ENCODE results near the gene COL4A2.

The COL4A2 gene

DNA sequence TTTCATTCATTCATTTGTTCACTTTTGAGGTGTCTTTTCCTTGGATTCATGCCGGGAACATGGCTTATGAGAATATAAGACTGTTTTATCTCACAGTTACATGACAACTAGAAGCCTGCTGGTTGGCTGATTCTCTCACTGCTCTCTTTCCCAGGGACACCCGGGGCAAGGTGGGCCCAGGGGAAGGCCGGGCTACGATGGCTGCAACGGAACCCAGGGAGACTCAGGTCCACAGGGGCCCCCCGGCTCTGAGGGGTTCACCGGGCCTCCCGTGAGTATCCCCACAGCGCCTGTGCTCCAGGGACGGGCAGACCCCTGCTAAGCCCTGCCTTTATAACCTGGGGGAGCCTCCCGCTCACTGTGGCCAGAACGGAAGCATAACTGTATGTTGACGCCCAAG, 121.2 kb downstream of the COL4A2 start:
- H2AFZ ChIP-seq (ENCODE audit: low read length) = no peak overlapping the region
- no peaks in the 10 kb centered on the region for H3K79me2 ChIP-seq (ENCODE audit: insufficient read depth, low read length)
- H4K20me1 ChIP-seq (ENCODE audit: insufficient read depth, low read length, poor library complexity, severe bottlenecking) = no peaks in the 10 kb centered on the region
- no peaks in the 10 kb centered on the region for H3K36me3 ChIP-seq (ENCODE audit: insufficient read depth, low read length)
- H3K4me2 ChIP-seq (ENCODE audit: low read depth, low read length, poor library complexity, severe bottlenecking) = no peak overlapping the region
- H3K9me3 ChIP-seq (ENCODE audit: insufficient read depth, low read depth, low read length) = no peaks in the 10 kb centered on the region
- H3F3A ChIP-seq (ENCODE audit: low read depth) = no peaks in the 10 kb centered on the region
- H3K4me1 ChIP-seq (ENCODE audit: insufficient read depth, low read length, poor library complexity, severe bottlenecking) = no peaks in the 10 kb centered on the region
- TF ChIP-seq EZH2phosphoT487 (IDR thresholded peaks at IDR 0.05; ENCODE audit: borderline replicate concordance) = no peak
- TF ChIP-seq, protein P1, sequence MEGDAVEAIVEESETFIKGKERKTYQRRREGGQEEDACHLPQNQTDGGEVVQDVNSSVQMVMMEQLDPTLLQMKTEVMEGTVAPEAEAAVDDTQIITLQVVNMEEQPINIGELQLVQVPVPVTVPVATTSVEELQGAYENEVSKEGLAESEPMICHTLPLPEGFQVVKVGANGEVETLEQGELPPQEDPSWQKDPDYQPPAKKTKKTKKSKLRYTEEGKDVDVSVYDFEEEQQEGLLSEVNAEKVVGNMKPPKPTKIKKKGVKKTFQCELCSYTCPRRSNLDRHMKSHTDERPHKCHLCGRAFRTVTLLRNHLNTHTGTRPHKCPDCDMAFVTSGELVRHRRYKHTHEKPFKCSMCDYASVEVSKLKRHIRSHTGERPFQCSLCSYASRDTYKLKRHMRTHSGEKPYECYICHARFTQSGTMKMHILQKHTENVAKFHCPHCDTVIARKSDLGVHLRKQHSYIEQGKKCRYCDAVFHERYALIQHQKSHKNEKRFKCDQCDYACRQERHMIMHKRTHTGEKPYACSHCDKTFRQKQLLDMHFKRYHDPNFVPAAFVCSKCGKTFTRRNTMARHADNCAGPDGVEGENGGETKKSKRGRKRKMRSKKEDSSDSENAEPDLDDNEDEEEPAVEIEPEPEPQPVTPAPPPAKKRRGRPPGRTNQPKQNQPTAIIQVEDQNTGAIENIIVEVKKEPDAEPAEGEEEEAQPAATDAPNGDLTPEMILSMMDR (conservative IDR thresholded peaks at IDR 0.05; ENCODE audit: low read length) = no peak
- no peaks in the 10 kb centered on the region for H3K27me3 ChIP-seq (ENCODE audit: insufficient read depth, low read length, poor library complexity, severe bottlenecking)
- H3K4me3 ChIP-seq (ENCODE audit: low read length, poor library complexity, severe bottlenecking) = no peak overlapping the region
- H3K9ac ChIP-seq (ENCODE audit: low read depth, low read length, poor library complexity, severe bottlenecking) = no peak overlapping the region
- H3K9me2 ChIP-seq (replicated peaks; ENCODE audit: low read depth, low read length) = no peaks in the 10 kb centered on the region

DNA sequence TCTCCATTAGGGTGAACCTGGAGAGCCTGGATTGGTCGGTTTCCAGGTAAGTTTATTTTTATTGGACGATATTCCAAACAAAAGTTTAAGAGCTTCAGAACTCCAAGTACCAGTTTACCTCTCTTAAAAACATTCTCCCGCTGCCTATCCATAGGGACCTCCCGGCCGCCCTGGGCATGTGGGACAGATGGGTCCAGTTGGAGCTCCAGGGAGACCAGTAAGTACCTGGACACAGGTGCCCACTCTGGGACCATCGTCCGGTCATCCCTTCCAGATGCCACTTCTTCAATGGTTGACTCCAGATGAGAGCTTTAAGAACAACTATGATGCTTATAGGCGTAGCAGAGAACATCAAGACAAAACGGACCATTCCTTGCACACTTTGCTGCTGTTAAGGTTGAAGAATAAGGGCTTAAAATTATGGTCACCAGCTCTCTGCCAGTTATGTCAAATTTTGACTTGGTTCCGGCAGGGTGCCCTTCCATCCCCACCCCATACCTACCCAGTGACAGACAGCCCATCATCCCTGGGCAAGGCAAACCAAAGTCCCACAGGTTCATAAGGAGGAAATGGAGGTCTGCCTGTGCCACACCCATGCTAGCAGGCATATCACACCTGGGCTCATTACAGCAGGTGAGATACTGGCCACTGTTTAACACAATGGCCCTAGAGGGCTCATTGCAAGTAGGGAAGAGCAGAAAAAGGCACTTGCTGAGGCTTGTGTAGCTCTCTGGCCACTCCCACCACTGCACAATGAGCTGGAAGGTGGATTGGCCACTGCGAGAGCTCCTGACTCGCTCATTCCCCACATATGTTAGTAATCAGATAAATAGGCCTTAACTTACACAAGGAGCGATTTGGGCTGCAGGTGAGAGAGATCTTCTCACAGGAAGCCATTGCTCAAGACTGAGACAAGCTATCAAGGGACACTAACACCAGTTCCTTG, 123.6 kb downstream of the COL4A2 start:
- H3K36me3 ChIP-seq (ENCODE audit: insufficient read depth, low read length) = no peaks in the 10 kb centered on the region

DNA sequence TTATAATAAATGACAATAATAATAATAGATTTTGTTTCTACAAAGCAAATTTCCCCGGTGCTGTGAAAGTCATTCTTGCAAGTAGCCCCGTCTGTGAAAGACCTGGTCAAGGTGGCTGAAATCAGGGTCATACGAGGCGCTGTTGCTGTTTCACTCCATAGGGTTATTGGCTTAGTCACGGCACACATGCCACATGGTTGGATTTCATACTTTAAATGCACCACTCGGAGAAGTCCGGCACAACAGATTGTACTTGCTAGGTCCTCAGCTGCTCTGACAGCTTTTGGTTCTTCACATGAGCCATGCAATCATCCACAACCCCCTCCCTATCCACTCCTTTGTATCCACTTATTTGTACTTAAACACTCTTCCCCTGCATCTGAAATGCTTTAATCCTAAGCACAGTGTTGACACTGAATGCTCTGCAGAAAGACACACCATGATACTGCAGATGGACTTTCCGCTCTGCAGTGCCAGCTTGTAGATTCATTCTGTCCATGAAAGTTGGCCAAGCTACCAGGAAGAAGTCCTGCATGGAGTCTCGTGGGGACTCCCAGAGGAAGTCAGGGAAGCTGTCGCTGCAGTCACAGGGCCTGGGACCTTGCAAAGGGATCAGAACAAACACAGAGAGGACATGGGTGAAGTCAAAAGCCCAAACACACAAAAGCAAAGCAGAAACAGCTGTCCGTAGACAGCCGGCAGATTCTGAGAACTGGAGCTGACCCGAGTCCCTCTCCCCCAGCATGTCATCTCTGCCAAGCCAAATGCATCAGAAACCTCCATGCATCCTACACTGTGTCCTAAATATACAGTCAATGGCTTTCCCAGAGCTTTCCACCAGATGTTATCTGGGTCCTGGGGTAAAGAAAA, 124.6 kb downstream of the COL4A2 start:
- no peaks in the 10 kb centered on the region for H4K20me1 ChIP-seq (ENCODE audit: insufficient read depth, low read length, poor library complexity, severe bottlenecking)
- no peaks in the 10 kb centered on the region for H3K36me3 ChIP-seq (ENCODE audit: insufficient read depth, low read length)
- H3K9me2 ChIP-seq (replicated peaks; ENCODE audit: low read depth, low read length) = no peaks in the 10 kb centered on the region
- no peaks in the 10 kb centered on the region for H3K27me3 ChIP-seq (ENCODE audit: insufficient read depth, low read length, poor library complexity, severe bottlenecking)
- H3F3A ChIP-seq (ENCODE audit: low read depth) = no peaks in the 10 kb centered on the region
- no peaks in the 10 kb centered on the region for H3K9me3 ChIP-seq (ENCODE audit: insufficient read depth, low read depth, low read length)
- no peak overlapping the region for H2AFZ ChIP-seq (ENCODE audit: low read length)
- H3K4me2 ChIP-seq (ENCODE audit: low read depth, low read length, poor library complexity, severe bottlenecking) = no peak overlapping the region
- TF ChIP-seq, protein P1 (conservative IDR thresholded peaks at IDR 0.05; ENCODE audit: low read length) = no peak
- no peak for TF ChIP-seq EZH2phosphoT487 (IDR thresholded peaks at IDR 0.05; ENCODE audit: borderline replicate concordance)
- no peak overlapping the region for H3K4me3 ChIP-seq (ENCODE audit: low read length, poor library complexity, severe bottlenecking)
- no peaks in the 10 kb centered on the region for H3K79me2 ChIP-seq (ENCODE audit: insufficient read depth, low read length)
- no peak overlapping the region for H3K9ac ChIP-seq (ENCODE audit: low read depth, low read length, poor library complexity, severe bottlenecking)
- H3K4me1 ChIP-seq (ENCODE audit: insufficient read depth, low read length, poor library complexity, severe bottlenecking) = no peaks in the 10 kb centered on the region

More for the DNA sequence above, 123.6 kb downstream of the COL4A2 start:
- Histone ChIP-seq H4K20me1 (ENCODE audit: insufficient read depth, low read length, poor library complexity, severe bottlenecking) (no peaks in the 10 kb centered on the region), H3K4me2 (ENCODE audit: low read depth, low read length, poor library complexity, severe bottlenecking) (no peak overlapping the region), H2AFZ (ENCODE audit: low read length) (no peak overlapping the region), H3K4me3 (ENCODE audit: low read length, poor library complexity, severe bottlenecking) (no peak overlapping the region), H3K79me2 (ENCODE audit: insufficient read depth, low read length) (no peaks in the 10 kb centered on the region), H3F3A (ENCODE audit: low read depth) (no peaks in the 10 kb centered on the region), H3K27me3 (ENCODE audit: insufficient read depth, low read length, poor library complexity, severe bottlenecking) (no peaks in the 10 kb centered on the region), H3K9me3 (ENCODE audit: insufficient read depth, low read depth, low read length) (no peaks in the 10 kb centered on the region), H3K9me2 (replicated peaks; ENCODE audit: low read depth, low read length) (no peaks in the 10 kb centered on the region), H3K9ac (ENCODE audit: low read depth, low read length, poor library complexity, severe bottlenecking) (no peak overlapping the region), H3K4me1 (ENCODE audit: insufficient read depth, low read length, poor library complexity, severe bottlenecking) (no peaks in the 10 kb centered on the region)
- TF ChIP-seq EZH2phosphoT487 (IDR thresholded peaks at IDR 0.05; ENCODE audit: borderline replicate concordance) = no peak
- TF ChIP-seq, protein P1 (conservative IDR thresholded peaks at IDR 0.05; ENCODE audit: low read length) = no peak
